OCI-M2 (cell line): ENCODE measurements around the gene C20orf204.
"Not testable (repeated sequence)": the region's sequence is repeated elsewhere in the genome, so short reads cannot be mapped to it uniquely, and the experiment has no call there.

Experiments
- DNase-seq: peaks from one replicate; lab custom pipeline; 2025; ENCODE audit not compliant: unreplicated experiment; lab: John Stamatoyannopoulos, UW

The C20orf204 gene

GRCh38 chr20:64082126-64082731 is 46.2 kb downstream of the C20orf204 start:
- DNase-seq, result no peak

- no peak for DNase-seq
Measured at GRCh38 chr20:64082820-64083377, 46.9 kb downstream of the C20orf204 start.

- DNase-seq, result peak; percentile 52
Measured at GRCh38 chr20:64083378-64083803, 47.4 kb downstream of the C20orf204 start.

- DNase-seq, result no peak
Measured at GRCh38 chr20:64083804-64084684, 48.1 kb downstream of the C20orf204 start, which contains the start of gene LKAAEAR1. TSS of gene LKAAEAR1 (minus strand) at chr20:64084398. CDS start at chr20:64084219, 179 bp downstream.

GRCh38 chr20:64084685-64085152 is 48.7 kb downstream of the C20orf204 start:
- no peak for DNase-seq

GRCh38 chr20:64086801-64087200 is 50.8 kb downstream of the C20orf204 start:
- no peak for DNase-seq

GRCh38 chr20:64087226-64087825 is 51.3 kb downstream of the C20orf204 start:
- not testable (repeated sequence) for DNase-seq

GRCh38 chr20:64088586-64088985 is 52.6 kb downstream of the C20orf204 start:
- not testable (repeated sequence) for DNase-seq
